Muscle of leg (tissue), 11 donors: Measurements from ENCODE around the gene HDAC9. TPM values are rescaled to one million over a fixed set of nuclear protein-coding genes. Genes with fewer than 3 reads are reported as not detected.
"Not testable (repeated sequence)": the region's sequence is repeated elsewhere in the genome, so short reads cannot be mapped to it uniquely, and the experiment has no call there.

Experiments
- DNase-seq: peaks from one replicate; pipeline ENCODE4 v3.0.0; 2013
- H3K27ac ChIP-seq: one replicate; pipeline ENCODE4 v1.5.1; 2013; ENCODE audit warnings: mild to moderate bottlenecking, low read length, control low read depth
- H3K27me3 ChIP-seq: one replicate; pipeline ENCODE4 v1.6.1; 2013; ENCODE audit warnings: low read length; ENCODE audit not compliant: control insufficient read depth, insufficient read depth
- H3K36me3 ChIP-seq: one replicate; pipeline ENCODE4 v1.6.1; 2013; ENCODE audit warnings: low read length; ENCODE audit not compliant: control insufficient read depth, insufficient read depth
- H3K4me1 ChIP-seq: one replicate; pipeline ENCODE4 v1.6.1; 2013; ENCODE audit warnings: low read length; ENCODE audit not compliant: control insufficient read depth, insufficient read depth
- H3K4me3 ChIP-seq: one replicate; pipeline ENCODE4 v1.5.1; 2013; ENCODE audit warnings: low read length, control low read depth
- H3K9me3 ChIP-seq: replicated peaks from 2 replicates; pipeline ENCODE4 v1.6.1; 2013; ENCODE audit warnings: low read depth, low read length; ENCODE audit not compliant: control insufficient read depth
- WGBS: methylation state at CpG from one replicate; pipeline ENCODE4 v1.1.5; 2013; ENCODE audit warnings: missing lambda C conversion rate; ENCODE audit not compliant: insufficient coverage; 5-methylcytosine and 5-hydroxymethylcytosine counted together
- polyA plus RNA-seq, 8 donors: library from polyadenylated mRNA; unstranded; fragments of 120-200 nt; gene quantifications; one replicate each; pipeline versions ENCODE4 v1.2.1 to v1.2.3, GENCODE V29; 2013; ENCODE audit warnings: inconsistent platforms in 1 of 8, low replicate concordance in 1 of 8; ENCODE audit not compliant: insufficient read length in 8 of 8, insufficient read depth in 1 of 8
- total RNA-seq: library from RNA; stranded (reverse); fragments of 120-200 nt; gene quantifications from one replicate; pipeline ENCODE4 v1.2.4, GENCODE V29; 2013

HDAC9 gene
- total and polyA plus RNA-seq, 9 donors: 11.9 to 38.2 (median 21.2) TPM

- DNase-seq, H3K27ac ChIP-seq, H3K9me3 ChIP-seq, H3K27me3 ChIP-seq, H3K36me3 ChIP-seq, H3K4me3 ChIP-seq, H3K4me1 ChIP-seq: not testable (repeated sequence)
- 93% methylated on average over 11 of the region's 20 CpGs for WGBS
Measured at GRCh38 chr7:18990700-18991099, 495.2 kb downstream of the HDAC9 start.

GRCh38 chr7:18993933-18994668 is 498.6 kb downstream of the HDAC9 start:
- H3K27me3 ChIP-seq: no peaks in the 10 kb centered on the region
- no CpG with 5 or more reads among the region's 3 CpGs for WGBS
- H3K27ac ChIP-seq: no peak overlapping the region
- H3K36me3 ChIP-seq: no peaks in the 10 kb centered on the region
- H3K4me3 ChIP-seq: no peak overlapping the region
- no peak for DNase-seq
- H3K4me1 ChIP-seq: no peaks in the 10 kb centered on the region
- no peaks in the 10 kb centered on the region for H3K9me3 ChIP-seq

- H3K27me3 ChIP-seq: no peaks in the 10 kb centered on the region
- DNase-seq: no peak
- WGBS: 67% methylated on average over 1 of the region's 3 CpGs
- no peak overlapping the region for H3K27ac ChIP-seq
- H3K4me3 ChIP-seq: no peak overlapping the region
- H3K9me3 ChIP-seq: no peaks in the 10 kb centered on the region
- H3K36me3 ChIP-seq: no peaks in the 10 kb centered on the region
- no peaks in the 10 kb centered on the region for H3K4me1 ChIP-seq
Measured at GRCh38 chr7:18995270-18995671, 499.7 kb downstream of the HDAC9 start.

- Histone ChIP-seq H3K9me3 (no peaks in the 10 kb centered on the region), H3K4me3 (no peak overlapping the region), H3K36me3 (no peaks in the 10 kb centered on the region), H3K27ac (no peak overlapping the region), H3K4me1 (no peaks in the 10 kb centered on the region), H3K27me3 (no peaks in the 10 kb centered on the region)
- WGBS: 100% methylated on average over 1 of the region's 5 CpGs
- peak; percentile 16 for DNase-seq
Measured at GRCh38 chr7:18995811-18996426, 500.4 kb downstream of the HDAC9 start.

- Histone ChIP-seq H3K27me3 (no peaks in the 10 kb centered on the region), H3K4me3 (no peak overlapping the region), H3K27ac (no peak overlapping the region), H3K9me3 (no peaks in the 10 kb centered on the region), H3K36me3 (no peaks in the 10 kb centered on the region), H3K4me1 (no peaks in the 10 kb centered on the region)
- no CpG with 5 or more reads among the region's 2 CpGs for WGBS
- DNase-seq: no peak
Measured at GRCh38 chr7:18996583-18996982, 501.0 kb downstream of the HDAC9 start.

GRCh38 chr7:18997477-18998150 is 502.1 kb downstream of the HDAC9 start:
- no peaks in the 10 kb centered on the region for H3K9me3 ChIP-seq
- DNase-seq: no peak
- no peak overlapping the region for H3K4me3 ChIP-seq
- WGBS: no CpG with 5 or more reads among the region's 1 CpG
- no peak overlapping the region for H3K27ac ChIP-seq
- H3K27me3 ChIP-seq: no peaks in the 10 kb centered on the region
- no peaks in the 10 kb centered on the region for H3K36me3 ChIP-seq
- no peaks in the 10 kb centered on the region for H3K4me1 ChIP-seq

- no CpG with 5 or more reads among the region's 4 CpGs for WGBS
- Histone ChIP-seq H3K27me3 (no peaks in the 10 kb centered on the region), H3K4me1 (no peaks in the 10 kb centered on the region), H3K9me3 (no peaks in the 10 kb centered on the region), H3K36me3 (no peaks in the 10 kb centered on the region), H3K4me3 (no peak overlapping the region), H3K27ac (no peak overlapping the region)
- DNase-seq: no peak
Measured at GRCh38 chr7:19000410-19000809, 504.9 kb downstream of the HDAC9 start.

- WGBS: 33% methylated on average over 1 of the region's 1 CpG
Measured at GRCh38 chr7:19001854-19002253, 506.3 kb downstream of the HDAC9 start.

GRCh38 chr7:19009241-19009935 is 513.8 kb downstream of the HDAC9 start:
- DNase-seq: peak; percentile 11
- Histone ChIP-seq H3K36me3 (no peaks in the 10 kb centered on the region), H3K27me3 (no peaks in the 10 kb centered on the region), H3K27ac (no peak overlapping the region), H3K4me1 (no peaks in the 10 kb centered on the region), H3K4me3 (no peak overlapping the region), H3K9me3 (no peaks in the 10 kb centered on the region)
- 27% methylated on average over 2 of the region's 5 CpGs for WGBS

More at GRCh38 chr7:19001854-19002253, 506.3 kb downstream of the HDAC9 start:
- Histone ChIP-seq H3K27ac (no peak overlapping the region), H3K36me3 (no peaks in the 10 kb centered on the region), H3K9me3 (no peaks in the 10 kb centered on the region), H3K27me3 (no peaks in the 10 kb centered on the region), H3K4me3 (no peak overlapping the region), H3K4me1 (no peaks in the 10 kb centered on the region)
- DNase-seq: no peak

GRCh38 chr7:19009936-19010280 is 514.4 kb downstream of the HDAC9 start:
- Histone ChIP-seq H3K4me3 (no peak overlapping the region), H3K9me3 (no peaks in the 10 kb centered on the region), H3K4me1 (no peaks in the 10 kb centered on the region), H3K36me3 (no peaks in the 10 kb centered on the region), H3K27me3 (no peaks in the 10 kb centered on the region), H3K27ac (no peak overlapping the region)
- no peak for DNase-seq
